ENCODE measurements around the gene OBSCN.

OBSCN gene

DNA sequence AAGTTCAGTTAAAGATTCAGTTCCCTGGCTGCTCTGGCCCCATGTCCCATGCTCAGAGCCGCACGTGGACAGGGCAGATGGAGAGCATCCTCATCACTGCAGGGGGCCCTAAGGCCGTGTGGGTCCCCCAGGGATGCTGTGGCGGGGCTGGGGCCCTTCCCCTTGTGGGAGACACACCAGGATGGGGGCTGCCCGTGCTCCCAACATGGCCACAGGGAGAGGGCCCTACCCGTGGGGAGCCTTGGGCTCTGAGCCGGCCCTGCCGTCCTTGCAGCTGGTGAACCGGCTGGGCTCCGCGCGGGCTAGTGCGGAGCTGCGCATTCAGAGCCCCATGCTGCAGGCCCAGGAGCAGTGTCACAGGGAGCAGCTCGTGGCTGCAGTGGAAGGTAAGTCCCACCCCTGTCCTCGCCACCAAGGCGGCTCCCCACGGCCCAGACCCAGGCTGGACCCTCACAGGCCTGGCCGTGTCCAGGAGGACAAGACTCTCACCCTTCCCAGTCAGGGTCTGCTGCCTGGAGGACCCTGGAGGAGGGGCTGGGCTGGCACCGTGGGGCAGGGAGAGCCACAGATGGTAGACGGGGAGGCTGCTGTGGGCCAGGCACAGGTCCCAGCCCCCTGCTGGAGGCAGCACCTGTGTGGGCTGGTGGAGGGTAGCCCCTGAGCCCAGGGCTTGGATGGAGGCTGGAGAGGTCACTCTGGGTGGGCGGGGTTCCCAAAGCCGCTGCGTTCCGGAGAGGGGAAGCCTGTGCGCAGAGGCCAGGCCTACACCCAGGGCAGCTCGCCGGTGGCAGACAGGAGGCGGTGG lies 145.0 kb downstream of the OBSCN start:
- peaks cover 0 to 3% of the 10 kb centered on the region in 2 experiments for H3K36me3 ChIP-seq (ENCODE audit: control insufficient read depth in 1 of 2, insufficient read depth in 2 of 2, low read depth in 1 of 2, low read length in 2 of 2)
- no peaks in the 10 kb centered on the region for H3K4me1 ChIP-seq (ENCODE audit: control insufficient read depth, insufficient read depth, low read depth, low read length)
- WGBS, result 91% methylated on average over 29 of the region's 29 CpGs

GRCh38 chr1:228353601-228354371 lies 145.9 kb downstream of the OBSCN start:
- Histone ChIP-seq H3K79me1 (replicated peaks; ENCODE audit: low read length, poor library complexity, severe bottlenecking) (no peaks in the 10 kb centered on the region), H3K4ac (ENCODE audit: low read depth in 1 of 2, low read length in 2 of 2) (no peak overlapping the region), H2AFZ (ENCODE audit: low read depth, low read length) (no peak overlapping the region), H2BK120ac (ENCODE audit: low read depth, low read length) (no peak overlapping the region), H3K9ac (ENCODE audit: low read length) (no peak overlapping the region), H3K14ac (ENCODE audit: low read length in 2 of 2) (no peak overlapping the region), H3K23ac (ENCODE audit: low read length in 2 of 2) (no peak overlapping the region), H2BK5ac (ENCODE audit: low read depth, low read length, poor library complexity, severe bottlenecking) (no peak overlapping the region), H3K4me3 (ENCODE audit: insufficient read depth in 1 of 2, low read depth in 1 of 2, low read length in 2 of 2) (no peak overlapping the region), H4K91ac (ENCODE audit: low read length) (no peak overlapping the region), H4K8ac (ENCODE audit: low read length) (peak overlapping the region; percentile 46), H3K36me3 (ENCODE audit: control insufficient read depth in 1 of 2, insufficient read depth in 2 of 2, low read depth in 1 of 2, low read length in 2 of 2) (peaks cover 0 to 3% of the 10 kb centered on the region in 2 experiments), H2BK15ac (ENCODE audit: low read depth, poor library complexity, severe bottlenecking) (no peak overlapping the region), H2AK5ac (ENCODE audit: low read length, severe bottlenecking) (no peak overlapping the region), H3K4me1 (ENCODE audit: control insufficient read depth, insufficient read depth, low read depth, low read length) (no peaks in the 10 kb centered on the region), H3K27me3 (ENCODE audit: control insufficient read depth in 1 of 2, insufficient read depth in 1 of 2, low read length in 2 of 2) (peaks cover 12 to 36% of the 10 kb centered on the region in 2 experiments), H3K18ac (ENCODE audit: low read depth in 1 of 2, low read length in 2 of 2) (no peak overlapping the region), H3K27ac (ENCODE audit: low read length, poor library complexity, severe bottlenecking) (no peak overlapping the region), H3K4me2 (ENCODE audit: low read length, poor library complexity, severe bottlenecking) (no peak overlapping the region), H2BK12ac (ENCODE audit: low read length in 2 of 2) (no peak overlapping the region), H3K9me3 (ENCODE audit: control insufficient read depth, low read length) (no peaks in the 10 kb centered on the region)
- DNase-seq, result no peak
- 84% methylated on average over 11 of the region's 11 CpGs for WGBS

More for the DNA sequence above, 145.0 kb downstream of the OBSCN start:
- Histone ChIP-seq H3K27ac (ENCODE audit: low read length, poor library complexity, severe bottlenecking) (no peak overlapping the region), H2BK120ac (ENCODE audit: low read depth, low read length) (no peak overlapping the region), H2BK12ac (ENCODE audit: low read length in 2 of 2) (no peak overlapping the region), H3K79me1 (replicated peaks; ENCODE audit: low read length, poor library complexity, severe bottlenecking) (no peaks in the 10 kb centered on the region), H2BK5ac (ENCODE audit: low read depth, low read length, poor library complexity, severe bottlenecking) (no peak overlapping the region), H4K8ac (ENCODE audit: low read length) (no peak overlapping the region), H2AK5ac (ENCODE audit: low read length, severe bottlenecking) (no peak overlapping the region), H3K18ac (ENCODE audit: low read depth in 1 of 2, low read length in 2 of 2) (no peak overlapping the region), H3K4me2 (ENCODE audit: low read length, poor library complexity, severe bottlenecking) (no peak overlapping the region), H3K23ac (ENCODE audit: low read length in 2 of 2) (peak overlapping the region in 1 of 2 experiments; percentile 19), H3K9ac (ENCODE audit: low read length) (no peak overlapping the region), H3K4ac (ENCODE audit: low read depth in 1 of 2, low read length in 2 of 2) (no peak overlapping the region), H3K27me3 (ENCODE audit: control insufficient read depth in 1 of 2, insufficient read depth in 1 of 2, low read length in 2 of 2) (peaks cover 14 to 40% of the 10 kb centered on the region in 2 experiments), H3K9me3 (ENCODE audit: control insufficient read depth, low read length) (no peaks in the 10 kb centered on the region), H2AFZ (ENCODE audit: low read depth, low read length) (no peak overlapping the region), H3K4me3 (ENCODE audit: insufficient read depth in 1 of 2, low read depth in 1 of 2, low read length in 2 of 2) (no peak overlapping the region), H3K14ac (ENCODE audit: low read length in 2 of 2) (no peak overlapping the region), H4K91ac (ENCODE audit: low read length) (no peak overlapping the region), H2BK15ac (ENCODE audit: low read depth, poor library complexity, severe bottlenecking) (no peak overlapping the region)
- DNase-seq, result no peak

DNA sequence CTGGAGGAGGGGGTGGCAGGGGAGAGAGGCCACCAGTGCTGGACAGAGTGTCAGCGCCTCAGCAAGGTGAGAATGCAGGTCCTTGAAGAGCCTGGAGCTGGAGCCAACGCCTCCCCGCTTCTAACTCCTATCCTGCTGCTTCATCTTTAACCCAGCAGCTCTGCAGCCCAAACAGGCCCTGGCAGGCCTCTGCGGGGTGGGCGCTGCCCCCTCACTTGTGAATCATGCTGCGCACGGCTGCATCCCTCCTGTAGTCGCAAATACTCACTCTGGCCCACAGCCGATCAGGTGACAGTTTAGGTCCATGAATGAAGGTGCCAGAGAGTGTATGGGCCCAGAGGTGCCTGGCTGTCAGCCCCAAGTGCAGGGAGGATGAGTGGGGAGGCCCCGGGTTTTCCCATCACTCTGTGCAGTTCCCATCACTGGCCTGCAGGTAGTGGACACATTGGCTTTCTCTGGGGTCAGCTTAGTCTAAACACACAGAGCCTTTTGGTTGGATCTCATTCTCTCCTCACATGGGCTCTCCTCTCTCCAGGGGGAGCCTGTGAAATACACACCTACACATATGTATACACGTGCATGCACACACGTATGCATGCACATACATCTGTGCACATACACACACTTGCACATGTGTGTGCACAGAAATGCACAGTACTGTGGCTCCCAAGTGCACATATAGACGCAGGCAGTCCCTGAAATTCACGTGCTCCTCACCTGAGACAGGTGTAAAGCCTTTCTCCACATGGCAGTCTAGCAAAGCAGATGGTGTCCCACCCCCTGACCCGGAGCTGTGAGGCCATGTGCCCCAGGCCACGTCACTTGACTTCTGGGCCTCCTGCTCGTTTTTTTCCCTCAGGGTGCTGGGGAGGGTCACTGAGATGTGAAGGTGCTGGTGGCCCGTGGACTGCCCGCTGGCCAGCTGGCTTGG lies 146.8 kb downstream of the OBSCN start:
- H2AK5ac ChIP-seq (ENCODE audit: low read length, severe bottlenecking), result no peak overlapping the region
- peaks cover 8 to 28% of the 10 kb centered on the region in 2 experiments for H3K27me3 ChIP-seq (ENCODE audit: control insufficient read depth in 1 of 2, insufficient read depth in 1 of 2, low read length in 2 of 2)
- H3K18ac ChIP-seq (ENCODE audit: low read depth in 1 of 2, low read length in 2 of 2), result no peak overlapping the region
- no peak overlapping the region for H2BK15ac ChIP-seq (ENCODE audit: low read depth, poor library complexity, severe bottlenecking)
- no peak overlapping the region for H3K9ac ChIP-seq (ENCODE audit: low read length)
- H3K36me3 ChIP-seq (ENCODE audit: control insufficient read depth in 1 of 2, insufficient read depth in 2 of 2, low read depth in 1 of 2, low read length in 2 of 2), result peaks cover 0 to 3% of the 10 kb centered on the region in 2 experiments
- no peak overlapping the region for H2BK12ac ChIP-seq (ENCODE audit: low read length in 2 of 2)
- H3K14ac ChIP-seq (ENCODE audit: low read length in 2 of 2), result no peak overlapping the region
- no peaks in the 10 kb centered on the region for H3K9me3 ChIP-seq (ENCODE audit: control insufficient read depth, low read length)
- no peak overlapping the region for H3K23ac ChIP-seq (ENCODE audit: low read length in 2 of 2)
- no peak overlapping the region for H4K8ac ChIP-seq (ENCODE audit: low read length)
- no peak overlapping the region for H2AFZ ChIP-seq (ENCODE audit: low read depth, low read length)
- H3K79me1 ChIP-seq (replicated peaks; ENCODE audit: low read length, poor library complexity, severe bottlenecking), result no peaks in the 10 kb centered on the region
- H2BK5ac ChIP-seq (ENCODE audit: low read depth, low read length, poor library complexity, severe bottlenecking), result no peak overlapping the region
- no peak overlapping the region for H3K27ac ChIP-seq (ENCODE audit: low read length, poor library complexity, severe bottlenecking)
- peak overlapping the region in 1 of 2 experiments; percentile 6 for H3K4me3 ChIP-seq (ENCODE audit: insufficient read depth in 1 of 2, low read depth in 1 of 2, low read length in 2 of 2)
- H3K4me2 ChIP-seq (ENCODE audit: low read length, poor library complexity, severe bottlenecking), result no peak overlapping the region
- peak overlapping the region in 1 of 2 experiments; percentile 49 for H3K4ac ChIP-seq (ENCODE audit: low read depth in 1 of 2, low read length in 2 of 2)
- no peaks in the 10 kb centered on the region for H3K4me1 ChIP-seq (ENCODE audit: control insufficient read depth, insufficient read depth, low read depth, low read length)
- no peak overlapping the region for H4K91ac ChIP-seq (ENCODE audit: low read length)
- DNase-seq, result no peak
- H2BK120ac ChIP-seq (ENCODE audit: low read depth, low read length), result no peak overlapping the region
- 91% methylated on average over 19 of the region's 19 CpGs for WGBS
